ENCODE results near the gene HPD.
A peak's percentile ranks its signal among the peaks of the same experiment; 100 is the strongest.
"Not testable (repeated sequence)": the region's sequence is repeated elsewhere in the genome, so short reads cannot be mapped to it uniquely, and the experiment has no call there.

The HPD gene

GRCh38 chr12:121858662-121859572, at the start of gene HPD:
Gene HPD, minus strand, starts transcription at chr12:121858859. Its CDS starts 36 bp downstream, at chr12:121858823.
- Mint-ChIP-seq H3K4me3 (no peak within 1 kb of the TSS), H3K36me3 (no peaks in the 10 kb centered on the region), H3K9me3 (no peaks in the 10 kb centered on the region), H3K27ac (no peak within 1 kb of the TSS), H3K27me3 (no peaks in the 10 kb centered on the region), H3K4me1 (peaks cover 16 to 29% of the 10 kb centered on the region in 2 donors)
- DNase-seq, result no peak
- no peak for ATAC-seq (replicated peaks)

- peaks cover 50 to 58% of the 10 kb centered on the region in 2 donors for H3K36me3 Mint-ChIP-seq
- DNase-seq, result no peak
- no peak overlapping the region for H3K27ac Mint-ChIP-seq
- ATAC-seq (replicated peaks), result no peak
- H3K4me3 Mint-ChIP-seq, result no peak overlapping the region
- H3K9me3 Mint-ChIP-seq, result no peaks in the 10 kb centered on the region
- H3K4me1 Mint-ChIP-seq, result peaks cover 0 to 2% of the 10 kb centered on the region in 2 donors
- H3K27me3 Mint-ChIP-seq, result no peaks in the 10 kb centered on the region
Observed at GRCh38 chr12:121905746-121906145, 47.1 kb upstream of the HPD start.

- Mint-ChIP-seq H3K27ac (no peak overlapping the region), H3K36me3 (peaks cover 47 to 54% of the 10 kb centered on the region in 2 donors), H3K27me3 (no peaks in the 10 kb centered on the region), H3K4me3 (no peak overlapping the region), H3K4me1 (no peaks in the 10 kb centered on the region), H3K9me3 (no peaks in the 10 kb centered on the region)
- DNase-seq, result no peak
- ATAC-seq (replicated peaks), result no peak
Observed at GRCh38 chr12:121903202-121903601, 44.5 kb upstream of the HPD start.

- Mint-ChIP-seq H3K4me3 (no peak overlapping the region), H3K36me3 (peaks cover 35 to 45% of the 10 kb centered on the region in 2 donors), H3K4me1 (no peaks in the 10 kb centered on the region), H3K27me3 (no peaks in the 10 kb centered on the region), H3K27ac (no peak overlapping the region), H3K9me3 (no peaks in the 10 kb centered on the region)
- DNase-seq (no peak), ATAC-seq (replicated peaks) (no peak)
Observed at GRCh38 chr12:121899590-121899989, 40.9 kb upstream of the HPD start.

GRCh38 chr12:121898287-121898686, 39.6 kb upstream of the HPD start:
- Mint-ChIP-seq H3K9me3 (no peaks in the 10 kb centered on the region), H3K4me3 (no peak overlapping the region), H3K27me3 (no peaks in the 10 kb centered on the region), H3K4me1 (peaks cover 7 to 10% of the 10 kb centered on the region in 2 donors), H3K36me3 (peaks cover 33 to 43% of the 10 kb centered on the region in 2 donors), H3K27ac (no peak overlapping the region)
- DNase-seq, result no peak
- no peak for ATAC-seq (replicated peaks)

GRCh38 chr12:121894633-121895032, 36.0 kb upstream of the HPD start:
- ATAC-seq (replicated peaks) (no peak), DNase-seq (no peak)
- Mint-ChIP-seq H3K9me3 (no peaks in the 10 kb centered on the region), H3K36me3 (peaks cover 19 to 21% of the 10 kb centered on the region in 2 donors), H3K27me3 (no peaks in the 10 kb centered on the region), H3K4me3 (no peak overlapping the region), H3K4me1 (peaks cover 12 to 20% of the 10 kb centered on the region in 2 donors), H3K27ac (no peak overlapping the region)

- H3K27me3 Mint-ChIP-seq, result no peaks in the 10 kb centered on the region
- peaks cover 16 to 25% of the 10 kb centered on the region in 2 donors for H3K4me1 Mint-ChIP-seq
- H3K9me3 Mint-ChIP-seq, result no peaks in the 10 kb centered on the region
- DNase-seq (no peak), ATAC-seq (replicated peaks) (no peak)
- no peak overlapping the region for H3K4me3 Mint-ChIP-seq
- H3K27ac Mint-ChIP-seq, result no peak overlapping the region
- peaks cover 14 to 18% of the 10 kb centered on the region in 2 donors for H3K36me3 Mint-ChIP-seq
Observed at GRCh38 chr12:121893961-121894460, 35.4 kb upstream of the HPD start.

- Mint-ChIP-seq H3K9me3 (no peaks in the 10 kb centered on the region), H3K4me1 (peaks cover 18 to 25% of the 10 kb centered on the region in 2 donors), H3K4me3 (no peak overlapping the region), H3K27ac (peak overlapping the region; percentile 14), H3K27me3 (no peaks in the 10 kb centered on the region), H3K36me3 (peaks cover 9 to 18% of the 10 kb centered on the region in 2 donors)
- ATAC-seq (replicated peaks) (no peak), DNase-seq (no peak)
Observed at GRCh38 chr12:121892673-121893561, 34.3 kb upstream of the HPD start.

- Mint-ChIP-seq H3K27ac (peak overlapping the region; percentile 99), H3K4me1 (peaks cover 18 to 25% of the 10 kb centered on the region in 2 donors), H3K36me3 (peaks cover 7 to 11% of the 10 kb centered on the region in 2 donors), H3K4me3 (peak overlapping the region; percentile 97 to 98)
- not testable (repeated sequence) for H3K9me3 Mint-ChIP-seq; H3K27me3 Mint-ChIP-seq; ATAC-seq (replicated peaks); DNase-seq
Observed at GRCh38 chr12:121889661-121890060, 31.0 kb upstream of the HPD start.

GRCh38 chr12:121889274-121889624, 30.6 kb upstream of the HPD start:
- peak overlapping the region; percentile 97 to 98 for H3K4me3 Mint-ChIP-seq
- ATAC-seq (replicated peaks) (no peak), DNase-seq (no peak)
- no peaks in the 10 kb centered on the region for H3K27me3 Mint-ChIP-seq
- H3K27ac Mint-ChIP-seq, result peak overlapping the region; percentile 99
- H3K4me1 Mint-ChIP-seq, result peaks cover 17 to 23% of the 10 kb centered on the region in 2 donors
- H3K9me3 Mint-ChIP-seq, result no peaks in the 10 kb centered on the region
- peaks cover 7 to 9% of the 10 kb centered on the region in 2 donors for H3K36me3 Mint-ChIP-seq

- H3K9me3 Mint-ChIP-seq, result no peaks in the 10 kb centered on the region
- peaks cover 7% of the 10 kb centered on the region in 2 donors for H3K36me3 Mint-ChIP-seq
- H3K4me3 Mint-ChIP-seq, result peak within 1 kb of the TSS; percentile 97 to 98
- peaks cover 13 to 18% of the 10 kb centered on the region in 2 donors for H3K4me1 Mint-ChIP-seq
- no peaks in the 10 kb centered on the region for H3K27me3 Mint-ChIP-seq
- peak within 1 kb of the TSS; percentile 99 for H3K27ac Mint-ChIP-seq
- ATAC-seq (replicated peaks), result peak; percentile 93 to 95
- DNase-seq, result peak; percentile 98
Observed at GRCh38 chr12:121888478-121889273, 30.0 kb upstream of the HPD start, which contains the start of gene PSMD9. Gene PSMD9, plus strand, starts transcription at chr12:121888790. Its CDS starts 67 bp downstream, at chr12:121888857.

GRCh38 chr12:121888083-121888477, 29.4 kb upstream of the HPD start:
- DNase-seq, result no peak
- H3K27ac Mint-ChIP-seq, result peak overlapping the region; percentile 99
- H3K27me3 Mint-ChIP-seq, result no peaks in the 10 kb centered on the region

GRCh38 chr12:121885129-121885528, 26.5 kb upstream of the HPD start:
- DNase-seq; H3K36me3 Mint-ChIP-seq; ATAC-seq (replicated peaks); H3K27me3 Mint-ChIP-seq; H3K27ac Mint-ChIP-seq; H3K4me3 Mint-ChIP-seq; H3K9me3 Mint-ChIP-seq: not testable (repeated sequence)
- H3K4me1 Mint-ChIP-seq, result peaks cover 8 to 10% of the 10 kb centered on the region in 2 donors

More at GRCh38 chr12:121888083-121888477, 29.4 kb upstream of the HPD start:
- Mint-ChIP-seq H3K9me3 (no peaks in the 10 kb centered on the region), H3K4me3 (peak overlapping the region; percentile 97 to 98), H3K36me3 (peaks cover 7% of the 10 kb centered on the region in 2 donors), H3K4me1 (peaks cover 11 to 15% of the 10 kb centered on the region in 2 donors)
- no peak for ATAC-seq (replicated peaks)
